ENCODE data around the gene ELF1.
"Not testable (repeated sequence)": the region's sequence is repeated elsewhere in the genome, so short reads cannot be mapped to it uniquely, and the experiment has no call there.

The ELF1 gene

DNA sequence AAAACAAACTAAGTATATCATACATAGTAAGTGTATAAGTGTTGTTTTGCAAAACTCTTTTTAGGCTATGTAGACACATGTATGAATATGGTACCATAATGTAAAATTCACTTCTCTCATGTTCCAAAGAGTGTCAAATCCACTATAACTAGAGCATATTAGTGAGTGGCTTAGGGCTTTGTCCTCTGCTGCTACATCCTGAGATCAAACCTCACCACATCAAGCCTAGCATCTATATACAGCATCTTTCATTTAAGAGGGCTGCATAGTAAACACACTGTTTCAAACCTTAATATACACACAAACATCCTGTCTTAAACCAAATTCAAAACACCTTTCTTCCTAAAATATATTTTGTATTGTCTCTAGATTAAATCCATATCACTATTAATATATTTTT, 38.7 kb downstream of the ELF1 start:
- DNase-seq: no peak

DNA sequence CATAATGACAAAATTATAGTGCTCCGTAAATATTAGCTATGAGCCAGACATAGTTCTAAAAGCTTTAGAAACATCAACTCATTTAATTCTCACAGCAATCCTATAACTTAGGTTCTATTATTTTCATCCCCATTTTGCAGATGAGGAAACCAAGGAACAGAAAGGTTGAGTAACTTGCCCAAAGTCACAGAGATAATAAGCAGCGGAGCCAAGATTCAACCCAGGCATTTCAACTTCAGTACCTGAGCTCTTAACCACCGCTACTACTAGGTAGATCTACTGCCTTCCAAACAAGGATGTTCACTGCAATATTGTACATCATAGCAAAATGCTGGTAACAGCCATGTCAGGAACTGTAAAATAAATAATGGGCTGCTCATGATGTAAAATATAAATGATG, 39.9 kb downstream of the ELF1 start:
- DNase-seq: no peak

DNA sequence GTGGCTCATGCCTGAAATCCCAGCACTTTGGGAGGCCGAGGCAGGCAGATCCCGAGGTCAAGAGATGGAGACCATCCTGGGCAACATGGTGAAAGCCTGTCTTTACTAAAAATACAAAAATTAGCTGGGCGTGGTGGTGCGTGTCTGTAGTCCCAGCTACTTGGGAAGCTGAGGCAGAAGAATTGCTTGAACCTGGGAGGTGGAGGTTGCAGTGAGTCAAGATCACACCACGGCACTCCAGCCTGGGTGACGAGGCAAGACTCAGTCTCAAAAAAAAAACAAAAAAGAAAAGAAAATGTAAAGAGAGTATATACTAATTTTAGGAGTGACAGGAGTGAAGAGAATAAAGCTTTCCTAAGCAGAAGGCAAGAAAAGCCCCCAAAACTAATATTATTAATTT, 41.0 kb downstream of the ELF1 start:
- DNase-seq: not testable (repeated sequence)

DNA sequence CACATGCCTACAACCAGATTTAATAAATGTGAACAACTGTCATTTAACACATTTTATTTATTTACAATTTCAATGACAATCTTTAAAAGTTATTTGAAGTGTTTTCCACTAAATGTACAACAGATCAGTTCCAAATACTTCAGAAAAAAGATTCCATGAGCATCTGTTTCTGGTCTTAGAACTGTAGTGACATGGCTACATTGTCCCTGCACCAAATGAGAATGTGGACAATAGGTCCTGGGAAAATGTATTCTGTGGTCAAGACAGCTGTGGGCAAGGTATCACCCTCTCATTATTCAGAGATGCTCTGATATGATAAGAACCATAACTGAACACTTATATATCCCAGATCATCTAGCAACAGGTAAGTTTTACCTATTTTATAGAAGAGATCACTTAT, 43.7 kb downstream of the ELF1 start:
- DNase-seq: no peak

DNA sequence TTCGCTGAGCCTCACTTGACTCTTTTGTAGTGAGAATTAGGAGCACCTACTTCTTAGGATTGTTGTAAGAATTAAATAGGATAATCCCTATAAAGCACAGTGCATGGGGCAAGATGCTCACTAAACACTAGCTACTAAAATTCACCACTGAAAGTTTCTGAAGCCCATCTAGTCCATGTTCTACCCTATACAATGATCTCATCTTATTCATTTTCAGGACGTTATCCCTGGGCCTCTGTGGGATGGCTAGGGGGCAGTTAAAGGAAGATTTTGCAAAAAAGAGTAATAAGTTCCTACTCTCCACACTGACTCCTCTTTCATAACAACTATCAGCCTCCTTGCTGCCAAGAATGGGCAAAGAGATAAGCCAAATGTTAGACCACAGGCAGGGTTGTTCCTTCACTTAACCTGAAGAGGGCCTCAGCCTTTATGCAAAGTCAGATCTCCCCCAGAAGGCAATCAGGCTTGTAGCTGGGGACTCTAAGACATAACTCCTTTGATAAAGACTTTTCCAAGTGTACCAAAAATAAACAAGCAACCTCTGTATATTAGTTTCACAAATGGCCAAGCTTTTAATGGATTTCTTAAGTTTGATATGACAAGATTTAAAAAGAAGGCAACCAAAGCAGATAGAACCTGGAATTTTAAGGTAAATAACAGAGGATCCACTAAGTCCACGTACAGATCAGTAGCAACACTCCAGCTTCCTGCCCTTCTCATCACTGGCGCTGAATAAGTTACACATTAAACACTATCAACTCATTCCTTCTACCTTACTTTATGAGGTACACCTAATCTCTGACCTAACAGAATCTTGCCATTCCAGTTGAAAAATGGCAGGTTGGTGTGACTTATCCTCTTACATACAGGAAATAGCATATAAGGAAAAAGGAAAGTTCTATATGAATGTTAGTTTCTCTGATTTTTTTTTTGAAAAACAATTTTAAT, 44.4 kb downstream of the ELF1 start:
- DNase-seq: no peak

DNA sequence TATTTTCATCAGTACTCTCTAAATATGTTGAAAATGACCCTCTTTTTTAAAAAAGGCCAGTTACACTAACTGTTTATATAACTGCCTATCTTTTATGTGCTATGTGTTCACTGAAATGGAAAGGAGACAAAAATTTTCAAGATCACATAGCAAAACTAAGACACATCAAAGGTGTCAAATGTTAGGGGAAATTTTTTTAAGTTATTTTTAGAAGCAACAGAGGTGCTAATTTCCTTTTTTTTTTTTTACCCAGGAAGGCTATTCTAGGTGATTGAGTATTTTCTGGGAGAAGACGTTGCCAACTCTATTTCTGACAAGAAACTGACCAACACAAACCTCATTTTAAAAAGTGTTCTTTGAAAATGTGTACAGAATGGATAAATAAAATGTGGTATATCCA, 45.7 kb downstream of the ELF1 start:
- no peak for DNase-seq

DNA sequence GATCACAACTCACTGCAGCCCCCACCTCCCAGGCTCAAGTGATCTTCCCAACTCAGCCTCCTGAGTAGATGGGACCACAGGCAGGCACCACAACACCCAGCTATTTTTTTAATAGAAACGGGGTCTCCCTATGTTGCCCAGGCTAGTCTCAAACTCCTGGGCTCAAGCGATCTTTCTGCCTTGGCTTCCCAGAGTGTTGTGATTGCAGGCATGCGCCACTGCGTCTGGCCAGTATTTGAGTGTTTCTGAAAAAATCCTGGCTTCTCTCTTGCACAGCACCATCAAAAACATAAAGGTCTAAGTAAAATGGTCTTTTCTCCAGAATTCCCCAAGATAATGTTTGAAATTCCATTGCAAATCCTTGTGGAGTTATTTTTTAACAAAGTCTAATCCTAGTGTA, 47.8 kb downstream of the ELF1 start:
- no peak for DNase-seq

DNA sequence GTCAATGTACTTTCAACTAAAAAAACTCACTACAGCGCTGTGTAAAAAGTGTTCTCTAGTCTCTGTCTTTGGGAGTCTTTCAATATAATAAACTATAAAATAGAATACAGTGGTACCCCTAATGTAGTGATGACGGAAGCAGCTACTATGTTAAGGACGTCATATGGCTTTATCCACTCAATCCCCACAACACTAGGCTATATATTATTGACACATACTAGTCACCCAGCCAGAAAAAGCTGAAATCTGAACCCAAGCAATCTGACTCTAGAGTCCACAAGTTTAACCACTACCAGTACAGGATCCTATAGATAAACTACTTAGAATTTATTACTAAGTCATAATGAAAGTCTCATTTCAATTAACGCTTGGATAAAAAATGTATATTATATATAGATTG, 48.3 kb downstream of the ELF1 start:
- DNase-seq: no peak

DNA sequence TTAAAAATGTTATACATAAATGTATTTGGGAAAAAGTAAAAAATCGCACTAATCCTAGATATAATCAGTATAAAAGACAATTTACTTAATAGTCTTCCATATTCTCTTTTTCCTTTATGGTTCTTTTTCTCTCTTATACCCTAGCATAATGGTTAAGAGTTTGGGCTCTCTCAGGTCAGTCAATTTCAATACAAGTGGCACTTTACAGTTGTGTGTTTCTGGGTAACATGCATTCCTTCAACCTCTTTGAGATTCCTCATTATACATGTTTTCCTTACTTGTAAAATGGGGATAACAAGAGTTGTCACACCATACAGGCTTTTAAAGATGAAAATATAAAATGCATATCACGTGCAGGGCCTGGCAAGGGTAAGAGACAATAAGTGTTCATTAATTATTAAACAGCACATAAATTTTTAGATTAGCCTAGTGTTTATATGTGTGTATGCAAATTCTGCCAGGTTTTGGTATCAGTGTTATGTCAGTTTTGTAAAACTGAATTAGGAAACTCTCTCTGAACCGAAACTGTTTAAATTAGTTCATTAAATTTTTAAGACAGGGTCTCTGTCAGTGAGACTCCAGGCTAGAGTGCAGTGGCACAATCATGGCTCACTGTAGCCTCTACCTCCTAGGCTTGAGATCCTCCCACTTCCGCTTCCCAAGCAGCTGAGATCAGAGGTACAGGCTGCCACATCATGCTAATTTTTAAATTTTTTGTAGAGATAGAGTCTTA, 49.8 kb downstream of the ELF1 start:
- no peak for DNase-seq

DNA sequence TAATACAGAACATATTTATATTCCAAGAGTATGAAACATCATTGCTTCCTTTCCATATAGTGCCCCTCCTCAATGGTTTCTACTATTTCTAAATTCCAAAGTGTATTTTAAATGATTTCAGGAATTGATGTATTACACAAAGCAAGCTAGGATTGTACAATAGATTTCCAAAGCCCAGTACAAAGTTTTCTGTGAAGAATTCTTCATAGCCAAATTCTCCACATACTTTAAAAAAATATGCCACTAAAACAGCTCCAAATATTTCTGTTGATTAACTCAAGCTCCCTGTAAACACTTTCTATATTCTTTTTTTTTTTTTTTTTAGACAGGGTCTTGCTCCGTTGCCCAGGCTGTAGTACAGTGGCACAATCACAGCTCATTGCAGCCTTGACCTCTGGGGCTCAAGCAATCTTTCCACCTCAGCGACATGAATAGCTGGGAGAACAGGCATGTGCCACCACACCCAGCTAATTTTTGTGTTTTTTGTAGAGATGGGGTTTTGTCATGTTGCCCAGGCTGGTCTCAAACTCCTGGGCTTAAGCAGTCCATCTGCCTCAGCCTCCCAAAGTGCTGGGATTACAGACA, 50.6 kb downstream of the ELF1 start:
- no peak for DNase-seq

DNA sequence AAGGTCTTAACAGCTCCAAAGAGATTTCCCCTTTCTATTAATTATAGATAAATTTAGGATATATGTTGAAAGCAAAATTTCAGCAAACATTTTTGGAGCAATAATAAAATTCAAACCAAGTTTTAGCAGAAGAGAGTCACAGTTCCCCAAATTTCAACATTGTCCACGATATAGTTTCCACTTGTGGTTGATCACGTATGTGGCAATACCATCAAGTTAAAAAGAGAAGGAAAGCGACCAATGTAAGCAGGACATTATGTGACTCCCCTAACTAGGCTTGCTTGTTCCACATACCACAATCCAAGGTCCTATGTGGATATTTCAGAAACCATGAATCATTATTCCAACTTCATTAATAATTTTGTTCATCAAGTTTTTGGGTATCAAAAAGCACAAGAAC, 52.8 kb downstream of the ELF1 start:
- no peak for DNase-seq

DNA sequence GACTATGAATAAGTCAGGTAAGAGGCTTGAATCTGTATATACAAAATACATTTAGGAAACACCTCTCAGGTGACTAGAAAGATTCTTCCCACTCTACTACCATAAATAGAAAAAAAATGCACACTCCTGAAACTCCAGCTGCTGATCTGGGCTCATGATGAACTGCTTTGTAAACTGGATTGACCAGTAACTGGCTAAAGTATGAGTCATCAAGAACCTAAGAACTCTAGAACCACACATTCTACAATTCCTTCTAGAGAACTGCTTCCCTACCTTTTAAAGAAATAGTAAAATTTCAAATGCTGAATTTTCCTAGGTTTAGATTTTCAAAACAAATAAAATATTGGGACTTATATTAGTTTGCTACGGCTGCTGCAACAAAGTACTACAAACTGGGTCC, 55.2 kb downstream of the ELF1 start:
- DNase-seq: no peak

DNA sequence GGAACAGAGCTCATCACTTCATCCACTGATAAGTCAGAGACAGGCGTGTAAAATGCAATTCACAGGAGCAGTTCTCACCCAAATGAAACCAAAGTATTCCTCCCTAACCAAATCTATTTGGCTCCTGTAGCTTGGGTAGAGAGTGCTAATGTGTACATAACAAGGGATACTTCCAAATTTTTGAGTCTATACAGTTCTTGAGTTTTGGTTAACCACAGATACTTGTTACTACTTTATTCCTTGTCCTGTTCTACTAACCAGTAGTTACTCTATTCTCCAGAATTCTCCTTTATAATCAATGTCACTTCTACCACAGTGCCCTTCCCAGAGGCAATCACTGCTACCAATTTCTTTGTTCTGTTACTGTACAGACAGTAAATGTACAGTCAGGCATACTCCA, 57.3 kb downstream of the ELF1 start:
- DNase-seq: no peak

DNA sequence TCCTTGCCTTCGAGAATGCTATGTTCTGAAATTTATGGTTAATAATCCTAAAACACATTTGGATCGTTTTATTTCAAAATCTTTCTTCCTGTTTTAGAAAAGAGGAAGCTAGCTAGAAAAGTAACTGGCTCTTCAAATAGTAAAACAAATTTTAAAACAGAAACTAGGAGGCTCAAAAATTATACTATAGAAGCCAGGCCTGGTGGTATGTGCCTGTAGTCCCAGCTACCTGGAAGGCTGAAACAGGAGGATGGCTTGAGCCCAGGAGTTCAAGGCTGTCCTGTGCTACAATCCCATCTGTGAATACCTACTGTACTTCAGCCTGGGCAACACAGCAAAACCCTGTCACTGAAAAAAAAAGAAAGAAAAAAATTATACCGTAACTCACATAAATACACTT, 57.9 kb downstream of the ELF1 start:
- no peak for DNase-seq

DNA sequence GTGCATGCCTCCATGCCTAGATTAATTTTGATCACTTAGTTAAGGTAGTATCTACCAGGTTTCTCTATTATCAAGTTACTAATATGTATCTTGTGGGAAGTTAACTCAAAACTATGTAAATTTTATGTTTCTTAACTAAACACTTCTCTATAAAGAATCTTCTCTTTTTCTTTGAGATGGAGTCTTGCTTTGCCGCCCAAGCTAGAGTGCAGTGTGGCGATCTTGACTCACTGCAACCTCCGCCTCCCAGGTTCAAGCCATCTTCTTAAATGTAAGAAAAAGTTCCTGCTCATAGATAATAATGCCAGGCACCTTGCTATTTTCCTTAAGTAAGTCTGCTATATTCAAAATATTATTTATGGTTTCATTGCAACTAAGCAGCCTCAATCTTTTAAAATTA, 58.4 kb downstream of the ELF1 start:
- no peak for DNase-seq

DNA sequence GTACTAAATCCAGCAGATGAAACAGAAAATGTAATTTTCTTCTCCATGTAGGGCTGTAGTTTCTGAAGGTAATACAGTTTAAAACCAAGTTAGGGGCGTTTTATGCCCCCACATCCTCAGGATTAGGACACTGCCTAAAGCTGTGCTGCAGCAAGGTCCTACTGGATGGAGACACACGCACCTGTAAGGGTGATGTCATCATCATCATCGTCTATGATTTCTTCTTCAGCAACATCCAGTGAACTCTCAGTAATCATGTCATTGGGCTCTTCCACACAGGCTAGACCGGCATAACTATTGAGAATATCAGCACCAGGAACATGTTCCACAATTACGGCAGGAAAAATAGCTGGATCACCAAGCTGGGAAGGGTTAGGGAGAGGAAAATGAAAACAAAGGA, 60.5 kb downstream of the ELF1 start:
- no peak for DNase-seq

DNA sequence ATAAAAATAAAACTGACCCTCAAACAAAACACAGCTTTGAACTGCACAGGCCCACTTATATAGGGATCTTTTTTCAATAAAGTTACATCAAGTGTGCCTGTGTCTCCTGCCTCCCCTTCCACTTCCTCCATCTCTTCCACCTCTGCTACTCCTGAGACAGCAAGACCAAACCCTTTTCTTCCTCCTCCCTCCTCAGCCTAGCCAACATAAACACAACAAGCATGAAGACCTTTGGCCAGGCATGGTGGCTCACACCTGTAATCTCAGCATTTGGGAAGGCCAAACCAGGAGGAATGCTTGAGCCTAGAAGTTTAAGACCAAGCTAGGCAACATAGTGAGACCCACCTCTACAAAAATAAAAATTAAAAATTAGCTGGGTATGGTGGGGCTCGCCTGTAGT, 72.6 kb downstream of the ELF1 start:
- DNase-seq: no peak

DNA sequence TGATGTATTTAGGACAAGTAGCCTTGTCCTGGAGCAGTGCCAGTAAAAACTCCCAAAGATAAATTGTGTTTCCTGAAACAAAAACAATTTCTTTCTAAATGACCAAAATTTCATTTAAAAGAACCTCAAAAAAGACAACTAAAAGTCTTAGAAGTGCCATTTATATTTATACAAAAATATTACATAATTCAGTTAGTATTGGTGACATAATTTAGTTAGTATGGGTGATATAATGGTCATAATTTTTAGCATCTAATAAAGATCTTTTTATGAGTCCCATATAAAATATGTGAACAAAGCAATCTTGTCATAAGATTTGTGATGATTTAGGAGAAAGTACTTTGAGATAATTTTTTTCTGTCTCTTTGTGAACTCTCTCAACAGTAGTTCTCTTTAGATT, 76.0 kb downstream of the ELF1 start:
- DNase-seq: no peak

DNA sequence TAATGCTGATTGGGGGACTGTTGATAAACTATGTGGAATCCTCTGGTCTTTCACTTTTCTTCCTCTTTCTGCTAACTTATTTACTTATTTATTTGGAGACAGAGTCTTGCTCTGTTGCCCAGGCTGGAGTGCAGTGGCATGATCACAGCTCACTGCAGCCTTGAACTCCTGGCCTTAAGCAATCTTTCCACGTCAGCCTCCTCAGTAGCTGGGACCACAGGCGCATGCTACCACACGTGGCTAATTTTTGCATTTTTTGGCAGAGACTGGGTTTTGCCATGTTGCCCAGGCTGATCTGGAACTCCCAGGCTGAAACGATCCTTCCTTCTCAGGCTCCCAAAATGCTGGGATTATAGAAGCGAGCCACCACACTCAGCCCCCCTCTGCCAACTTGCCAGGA, 77.5 kb downstream of the ELF1 start:
- DNase-seq: no peak

DNA sequence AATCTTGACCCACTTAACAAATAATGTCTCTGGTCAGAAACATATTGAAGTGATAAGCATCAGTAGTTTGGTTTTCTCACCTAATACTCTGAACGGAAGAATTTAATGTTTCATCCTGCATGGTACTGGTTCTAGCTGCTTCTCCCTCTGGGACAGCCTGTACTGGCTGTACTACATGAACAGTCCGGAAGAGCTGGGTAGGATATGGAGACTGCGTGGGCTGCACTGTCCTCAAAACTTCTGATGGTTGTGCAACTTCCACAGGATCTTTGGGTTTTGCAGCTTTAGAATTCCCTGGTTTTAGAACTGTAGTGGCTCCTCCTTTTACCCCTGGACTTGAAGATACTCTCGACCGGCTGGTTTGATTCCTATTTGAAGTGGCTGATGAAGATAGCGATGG, 78.3 kb downstream of the ELF1 start:
- DNase-seq: no peak

DNA sequence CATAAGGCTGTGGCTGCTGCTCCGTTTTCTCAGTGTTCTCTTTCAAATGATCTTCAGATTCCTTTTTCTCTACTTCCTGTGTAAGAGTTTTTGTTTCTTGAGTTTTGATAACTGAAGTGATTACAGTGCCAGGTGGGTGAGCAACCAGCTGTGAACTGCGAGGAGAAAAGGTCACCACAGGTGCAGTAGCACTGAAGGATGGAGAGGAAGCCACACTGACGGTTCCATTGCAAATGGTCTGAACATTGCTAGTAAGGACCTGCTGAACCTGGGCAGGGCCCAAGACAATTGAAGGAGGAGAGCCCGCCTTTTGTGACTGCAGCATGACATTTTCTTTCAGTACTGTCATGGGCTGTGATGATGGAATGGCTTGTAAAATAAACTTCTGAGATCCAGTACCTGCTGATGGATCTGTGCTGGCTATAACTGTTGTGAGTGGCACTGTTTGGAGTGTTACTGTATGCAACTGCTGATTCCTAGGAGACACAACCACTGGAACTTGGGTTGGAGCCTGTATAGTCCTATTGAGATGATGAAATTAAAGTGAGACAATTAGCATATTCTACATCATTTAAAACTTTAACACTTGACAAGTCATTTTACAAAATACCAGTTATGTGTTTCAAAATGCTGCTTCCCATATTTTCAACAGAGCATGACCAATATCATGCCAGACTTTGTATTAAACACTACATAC, 85.5 kb downstream of the ELF1 start:
- DNase-seq: no peak

DNA sequence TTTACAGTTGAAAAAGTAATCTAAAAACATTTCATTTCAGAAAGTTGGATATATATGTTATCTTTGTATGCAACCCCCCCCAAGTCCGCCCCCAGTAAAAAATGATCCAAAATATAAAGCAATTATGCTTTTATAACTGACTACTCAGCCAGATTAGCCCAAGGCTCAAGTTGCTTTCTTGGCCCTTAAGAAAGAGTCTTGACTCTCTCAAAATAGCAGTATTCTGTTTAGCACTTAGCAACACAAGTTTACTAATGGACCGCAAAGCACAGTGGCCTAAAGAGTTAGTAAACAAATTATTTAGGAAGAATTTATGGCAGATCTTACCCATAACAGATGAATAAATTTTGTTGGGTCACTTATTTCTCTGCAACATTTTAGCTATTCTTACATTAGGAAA, 86.9 kb downstream of the ELF1 start:
- DNase-seq: no peak

DNA sequence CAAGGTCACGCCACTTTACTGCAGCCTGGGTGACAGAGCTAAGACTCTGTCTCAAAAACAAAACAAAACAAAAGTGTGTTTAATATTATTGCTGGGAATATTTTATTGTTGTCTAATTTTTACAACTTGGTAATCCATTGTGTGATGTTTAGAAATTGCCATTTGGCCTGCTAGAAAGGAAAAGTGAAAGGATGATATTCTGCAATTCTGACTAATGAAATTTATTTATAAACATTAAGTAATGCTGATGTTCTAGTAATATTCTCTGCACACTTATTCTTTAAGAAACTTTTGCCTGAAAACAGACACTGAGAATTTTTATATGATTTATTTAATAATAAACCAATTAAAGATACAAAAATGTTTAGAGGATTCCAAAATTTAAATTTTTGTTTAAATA, 87.4 kb downstream of the ELF1 start:
- no peak for DNase-seq

DNA sequence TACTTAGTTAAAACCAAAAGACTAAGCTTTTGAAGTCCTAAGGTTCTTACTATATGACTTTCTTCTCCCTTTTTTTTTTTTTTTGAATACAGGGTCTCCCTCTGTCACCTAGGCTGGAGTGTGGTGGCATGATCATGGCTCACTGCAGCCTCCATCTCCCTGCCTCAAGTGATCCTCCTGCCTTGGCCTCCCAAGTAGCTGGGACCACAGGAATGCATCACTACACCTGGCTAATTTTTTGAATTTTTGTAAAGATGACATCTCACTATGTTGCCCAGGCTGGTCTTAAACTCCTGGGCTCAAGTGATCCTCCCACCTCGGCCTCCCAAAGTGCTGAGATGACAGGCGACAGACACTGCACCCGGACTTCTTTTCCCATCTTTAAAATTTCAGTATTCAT, 89.2 kb downstream of the ELF1 start:
- DNase-seq: not testable (repeated sequence)
